ENCODE results near the gene DSC3.

Gene DSC3

DNA sequence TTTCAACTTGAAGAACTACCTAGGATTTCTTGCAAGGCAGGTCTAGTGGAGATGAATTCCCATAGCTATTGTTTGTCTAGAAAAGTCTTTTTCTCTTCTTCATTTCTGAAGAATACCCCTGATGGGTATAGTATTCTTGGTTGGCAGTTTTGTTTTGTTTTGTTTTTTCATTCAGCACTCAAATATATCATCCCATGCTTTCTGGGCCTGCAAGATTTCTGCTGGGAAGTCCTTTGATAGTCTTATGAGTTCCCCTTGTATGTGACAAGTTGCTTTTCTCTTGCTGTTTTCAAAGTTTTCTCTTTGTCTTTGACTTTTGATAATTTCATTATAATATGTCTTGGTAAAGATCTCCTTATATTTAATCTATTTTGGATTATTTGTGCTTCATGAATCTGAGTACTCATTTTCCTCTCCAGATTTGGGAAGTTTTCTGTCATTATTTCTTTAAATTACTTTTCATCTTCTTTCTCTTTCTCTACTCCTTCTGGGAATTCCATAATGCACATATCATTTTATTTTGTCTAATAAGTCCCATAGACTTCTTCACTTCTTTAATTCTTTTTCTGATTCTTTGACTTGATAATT is 101.5 kb downstream of the DSC3 start:
- no peak for DNase-seq (ENCODE audit: low read depth)
- TF ChIP-seq, protein P1, sequence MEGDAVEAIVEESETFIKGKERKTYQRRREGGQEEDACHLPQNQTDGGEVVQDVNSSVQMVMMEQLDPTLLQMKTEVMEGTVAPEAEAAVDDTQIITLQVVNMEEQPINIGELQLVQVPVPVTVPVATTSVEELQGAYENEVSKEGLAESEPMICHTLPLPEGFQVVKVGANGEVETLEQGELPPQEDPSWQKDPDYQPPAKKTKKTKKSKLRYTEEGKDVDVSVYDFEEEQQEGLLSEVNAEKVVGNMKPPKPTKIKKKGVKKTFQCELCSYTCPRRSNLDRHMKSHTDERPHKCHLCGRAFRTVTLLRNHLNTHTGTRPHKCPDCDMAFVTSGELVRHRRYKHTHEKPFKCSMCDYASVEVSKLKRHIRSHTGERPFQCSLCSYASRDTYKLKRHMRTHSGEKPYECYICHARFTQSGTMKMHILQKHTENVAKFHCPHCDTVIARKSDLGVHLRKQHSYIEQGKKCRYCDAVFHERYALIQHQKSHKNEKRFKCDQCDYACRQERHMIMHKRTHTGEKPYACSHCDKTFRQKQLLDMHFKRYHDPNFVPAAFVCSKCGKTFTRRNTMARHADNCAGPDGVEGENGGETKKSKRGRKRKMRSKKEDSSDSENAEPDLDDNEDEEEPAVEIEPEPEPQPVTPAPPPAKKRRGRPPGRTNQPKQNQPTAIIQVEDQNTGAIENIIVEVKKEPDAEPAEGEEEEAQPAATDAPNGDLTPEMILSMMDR (IDR thresholded peaks at IDR 0.05; ENCODE audit: low read depth, low read length) = no peak
- TF ChIP-seq, protein P2, sequence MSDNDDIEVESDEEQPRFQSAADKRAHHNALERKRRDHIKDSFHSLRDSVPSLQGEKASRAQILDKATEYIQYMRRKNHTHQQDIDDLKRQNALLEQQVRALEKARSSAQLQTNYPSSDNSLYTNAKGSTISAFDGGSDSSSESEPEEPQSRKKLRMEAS (IDR thresholded peaks at IDR 0.05; ENCODE audit: low read depth, low read length) = no peak
- TF ChIP-seq MYC (IDR thresholded peaks at IDR 0.05; ENCODE audit: low read depth, low read length) (no peak), POLR2A (IDR thresholded peaks at IDR 0.05; ENCODE audit: extremely low read depth, insufficient read length) (no peak)
- no peak overlapping the region for H3K4me3 ChIP-seq (ENCODE audit: low read depth, low read length)
